LNCAP (cell line): Measurements from ENCODE around the gene ZMAT5.

ENCODE experiments used
- CTCF ChIP-seq: fragments of 450-650 bp; IDR thresholded peaks from 2 replicates; pipeline ENCODE4 v1.5.1; 2017; ENCODE audit warnings: mild to moderate bottlenecking

Gene ZMAT5

GRCh38 chr22:29766632-29767170 is at the start of gene ZMAT5:
Gene ZMAT5, minus strand, starts transcription at chr22:29767007. Its CDS starts 18,463 bp downstream, at chr22:29748544.
- TF ChIP-seq CTCF: no peak

GRCh38 chr22:29816539-29816938 is 49.7 kb upstream of the ZMAT5 start:
- TF ChIP-seq CTCF: no peak

- TF ChIP-seq CTCF: no peak
Observed at GRCh38 chr22:29816128-29816527, 49.3 kb upstream of the ZMAT5 start.

GRCh38 chr22:29815580-29815979 is 48.8 kb upstream of the ZMAT5 start:
- no peak for TF ChIP-seq CTCF

GRCh38 chr22:29814003-29814402 is 47.2 kb upstream of the ZMAT5 start:
- TF ChIP-seq CTCF: no peak

- no peak for TF ChIP-seq CTCF
Observed at GRCh38 chr22:29813563-29813962, 46.8 kb upstream of the ZMAT5 start.

- TF ChIP-seq CTCF: no peak
Observed at GRCh38 chr22:29813126-29813525, 46.3 kb upstream of the ZMAT5 start.

- no peak for TF ChIP-seq CTCF
Observed at GRCh38 chr22:29811377-29811776, 44.6 kb upstream of the ZMAT5 start.
